GDM1 (cell line): ENCODE measurements around the gene RMC1.
"Not testable (repeated sequence)": the region's sequence is repeated elsewhere in the genome, so short reads cannot be mapped to it uniquely, and the experiment has no call there.

Experiments used
- DNase-seq: peaks from one replicate; lab custom pipeline; 2025; lab: John Stamatoyannopoulos, UW

Gene RMC1

DNA sequence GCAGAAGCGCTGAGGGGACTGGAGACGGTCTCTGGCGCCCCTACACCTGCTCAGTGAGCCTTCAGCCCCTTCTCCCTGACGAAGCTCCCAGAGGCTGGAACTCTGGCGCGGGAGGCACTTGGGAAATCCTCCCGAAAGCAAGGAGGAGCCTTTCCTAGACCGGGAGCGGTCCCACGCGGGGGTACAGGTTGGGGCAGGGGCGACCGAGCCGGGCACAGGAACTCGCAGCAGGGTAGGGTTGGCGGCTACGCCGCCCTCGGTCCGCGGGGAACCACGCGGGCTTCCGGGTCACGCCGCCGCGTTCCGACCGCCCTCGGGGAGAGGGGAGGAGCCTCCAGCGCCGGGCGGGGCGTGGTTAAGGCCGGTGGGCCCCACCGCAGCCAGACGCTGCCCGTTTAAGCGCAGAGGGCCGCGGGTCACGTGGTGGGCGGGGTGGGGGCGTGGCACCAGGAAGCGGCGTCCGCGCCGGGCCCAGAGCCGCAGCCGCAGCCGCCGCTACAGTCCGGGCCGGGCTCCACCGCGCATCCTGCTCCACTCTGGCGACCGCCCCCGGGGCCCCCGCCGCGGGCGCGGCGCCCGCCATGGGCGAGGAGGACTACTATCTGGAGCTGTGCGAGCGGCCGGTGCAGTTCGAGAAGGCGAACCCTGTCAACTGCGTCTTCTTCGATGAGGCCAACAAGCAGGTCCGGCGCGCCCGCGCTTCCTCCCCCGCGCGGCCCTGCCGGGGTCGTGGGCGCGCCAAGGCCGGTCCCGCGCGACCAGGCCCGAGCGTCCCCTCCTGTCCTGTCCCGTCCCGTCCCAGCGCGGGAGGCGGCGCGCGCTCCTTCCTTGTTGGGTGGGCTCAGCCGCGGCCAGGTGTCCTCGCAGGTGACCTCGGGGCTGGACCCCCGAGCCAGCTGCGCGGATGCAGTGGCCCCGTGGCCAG is at the start of gene RMC1:
Gene RMC1, plus strand, starts transcription at position 474 of the 925 bp plus-strand sequence. Its CDS starts 108 bp downstream, at position 582.
- DNase-seq: peak; percentile 93

DNA sequence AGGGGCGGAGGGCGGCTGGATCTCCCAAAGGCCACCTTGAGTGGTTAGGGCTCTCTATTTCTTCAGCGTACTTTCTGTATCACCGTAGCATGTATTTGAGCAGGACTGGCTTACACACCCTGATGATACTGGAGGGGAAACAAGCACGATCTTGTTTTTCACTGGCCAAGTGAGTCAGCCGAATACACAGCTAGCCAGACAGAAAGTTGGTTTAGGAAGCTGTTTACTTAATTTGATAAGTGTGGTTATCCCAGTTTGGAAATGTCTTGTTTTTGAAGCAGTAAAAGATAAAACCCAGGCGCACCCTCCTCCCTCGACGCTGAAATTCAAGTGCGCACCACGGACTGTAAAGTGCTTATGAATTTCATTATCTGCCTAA is 49.6 kb upstream of the RMC1 start:
- no peak for DNase-seq

DNA sequence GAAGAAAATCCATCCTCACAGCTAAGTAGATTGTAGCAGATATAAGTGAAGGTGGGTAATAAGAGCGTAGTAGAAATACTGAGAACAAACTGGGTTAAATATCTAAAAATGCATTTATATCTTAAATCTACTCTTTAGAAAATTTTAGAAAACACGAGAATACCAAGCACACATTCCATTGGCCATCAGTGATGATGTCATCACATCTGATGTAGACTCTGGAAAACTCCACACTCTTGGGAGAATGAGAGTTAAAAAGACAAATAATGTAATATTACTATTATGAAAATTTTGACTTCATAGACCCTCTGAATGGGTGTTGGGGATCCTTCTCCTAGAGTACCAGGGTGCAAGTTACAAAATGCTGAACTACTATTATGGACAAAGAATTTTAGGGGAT is 46.5 kb upstream of the RMC1 start:
- DNase-seq: no peak

DNA sequence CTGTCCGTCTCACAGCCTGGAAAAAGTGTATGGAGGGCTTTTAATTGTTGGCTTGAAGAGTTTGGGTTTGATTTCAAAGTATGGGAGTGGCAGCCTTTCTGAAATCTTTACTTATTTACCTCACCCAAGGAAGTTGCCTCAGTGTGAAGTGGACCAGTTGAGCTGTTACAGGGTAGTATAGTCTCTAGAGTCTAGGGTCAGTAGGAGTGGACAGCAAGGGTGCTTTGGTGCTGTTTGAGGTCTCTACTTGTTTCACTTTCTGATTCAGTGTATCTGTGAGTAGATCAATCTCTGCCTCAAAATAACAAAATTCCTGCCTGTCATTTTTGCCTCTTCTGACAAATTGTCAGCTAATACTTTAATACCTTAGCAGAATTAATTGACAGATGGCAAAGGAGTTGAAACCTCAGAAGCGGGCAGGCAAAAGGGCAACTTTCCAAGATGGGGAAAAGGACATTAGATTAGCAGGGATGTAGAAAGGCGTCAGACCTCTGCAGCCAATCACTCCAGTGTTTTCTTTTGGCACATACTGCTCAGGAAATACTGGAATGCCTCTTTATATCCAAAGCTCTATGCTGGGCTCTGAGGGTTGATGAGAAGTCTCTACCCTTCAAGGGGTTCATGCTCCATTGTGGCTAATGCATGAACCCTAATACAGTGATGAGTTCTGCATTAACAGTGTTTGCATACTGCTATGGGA is 44.3 kb upstream of the RMC1 start:
- no peak for DNase-seq

DNA sequence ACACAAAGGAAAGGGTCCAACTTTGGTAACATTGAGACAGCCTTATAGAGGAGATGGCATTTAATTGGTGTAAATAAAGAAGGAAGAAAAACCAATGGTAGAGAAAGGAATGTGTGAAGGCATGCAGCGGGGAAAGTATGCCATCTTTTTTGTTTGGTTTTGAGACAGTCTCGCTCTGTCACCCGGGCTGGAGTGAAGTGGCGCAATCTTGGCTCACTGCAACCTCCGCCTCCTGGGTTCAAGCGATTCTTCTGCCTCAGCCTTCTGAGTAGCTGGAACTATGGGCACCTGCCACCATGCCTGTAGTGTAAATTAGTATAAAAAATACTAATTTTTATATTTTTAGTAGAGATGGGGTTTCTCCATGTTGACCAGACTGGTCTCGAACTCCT is 43.8 kb upstream of the RMC1 start:
- no peak for DNase-seq

DNA sequence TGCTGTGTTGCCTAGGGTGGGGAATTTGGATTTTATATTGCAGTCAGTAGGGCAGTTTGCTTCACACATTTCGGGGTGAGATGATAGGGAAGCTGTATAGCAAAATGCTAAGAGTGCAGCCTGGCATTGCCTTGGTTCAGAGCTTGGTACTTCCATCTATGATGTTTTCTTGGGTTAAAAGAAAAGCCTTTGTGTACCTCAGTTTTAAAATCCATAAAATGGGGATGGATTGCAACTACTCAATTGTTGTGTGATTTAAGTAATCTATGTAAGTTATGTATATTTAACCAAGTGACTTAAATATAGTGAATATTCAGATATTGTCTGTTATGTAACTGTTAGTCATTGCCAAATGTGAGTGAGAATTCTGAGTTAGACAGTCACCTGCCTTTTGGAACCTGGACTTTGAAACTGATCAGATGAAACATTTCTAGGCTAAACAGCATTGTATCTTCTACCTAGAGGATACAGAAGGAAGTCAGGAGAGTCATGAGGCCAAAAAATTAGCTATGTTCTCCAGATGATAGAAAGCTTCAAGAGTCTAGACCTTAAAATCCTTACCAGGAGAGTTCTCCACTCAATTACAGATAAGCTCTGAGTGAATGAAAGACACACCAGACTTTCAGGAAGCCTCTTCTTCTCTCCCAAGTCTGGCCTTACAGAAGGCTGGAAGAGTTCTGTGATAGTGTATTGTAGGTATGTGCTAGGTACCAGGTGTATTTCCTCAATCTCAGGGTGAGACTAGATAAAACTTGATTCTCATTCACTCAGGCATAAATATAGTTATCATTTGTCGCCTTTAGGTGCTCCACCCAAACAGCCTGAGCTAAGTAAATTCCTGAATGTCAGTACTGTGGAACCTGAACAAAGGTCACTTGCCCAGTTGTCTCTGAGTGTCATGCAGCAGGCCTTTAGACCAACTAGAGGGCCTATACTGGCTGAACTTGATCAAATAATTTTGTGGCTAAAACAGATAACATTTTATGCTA is 42.7 kb upstream of the RMC1 start:
- no peak for DNase-seq

DNA sequence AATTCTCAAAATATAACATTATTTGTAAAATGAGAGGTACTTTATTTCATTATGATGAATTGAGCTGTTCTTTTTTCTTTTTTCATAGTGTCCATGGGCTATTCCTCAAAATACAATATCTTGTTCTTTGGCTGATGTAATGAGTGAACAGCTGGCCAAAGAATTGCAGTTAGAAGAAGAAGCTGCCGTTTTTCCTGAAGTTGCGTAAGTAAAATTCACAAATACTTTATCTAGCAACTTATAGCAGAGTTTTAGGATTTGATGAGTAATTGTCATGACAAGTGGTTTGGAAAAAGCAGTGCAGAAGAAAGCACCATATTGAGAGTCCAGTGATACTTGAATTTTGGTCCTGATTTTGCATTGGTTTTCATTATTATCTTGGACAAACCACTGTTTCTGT is 40.4 kb upstream of the RMC1 start:
- DNase-seq: no peak

DNA sequence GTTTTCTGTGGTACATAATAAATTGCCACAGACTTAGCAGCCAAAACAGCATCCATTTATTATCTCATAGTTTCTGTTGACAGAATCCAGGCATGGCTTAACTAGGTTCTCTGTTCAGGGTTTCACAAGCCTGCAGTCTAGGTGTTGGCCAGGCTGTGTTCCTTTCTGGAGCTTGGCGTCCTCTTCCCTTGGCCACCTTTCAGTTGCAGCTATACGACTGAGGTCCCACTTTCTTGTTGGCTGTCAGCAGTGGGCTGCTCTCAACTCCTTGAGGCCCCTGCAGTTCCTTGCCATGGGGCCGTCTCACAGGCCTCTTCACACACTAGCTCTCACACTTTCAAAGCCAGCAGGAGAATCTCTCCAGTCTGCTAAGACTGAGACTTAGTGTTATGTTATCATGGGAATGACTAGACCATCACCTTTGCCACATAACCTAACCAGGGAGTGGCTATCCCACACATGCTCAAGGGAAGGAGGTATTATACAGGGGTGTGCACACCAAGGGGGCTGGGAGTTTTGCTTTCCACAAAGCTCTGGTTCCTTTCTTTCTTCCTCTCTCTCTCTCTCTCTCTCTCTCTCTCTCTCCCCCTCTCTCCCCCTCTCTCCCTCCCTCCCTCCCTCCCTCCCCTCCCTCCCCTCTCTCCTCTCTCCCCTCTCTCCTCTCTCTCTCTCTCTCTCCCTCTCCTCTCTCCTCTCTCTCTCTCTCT is 34.4 kb upstream of the RMC1 start:
- DNase-seq: no peak

DNA sequence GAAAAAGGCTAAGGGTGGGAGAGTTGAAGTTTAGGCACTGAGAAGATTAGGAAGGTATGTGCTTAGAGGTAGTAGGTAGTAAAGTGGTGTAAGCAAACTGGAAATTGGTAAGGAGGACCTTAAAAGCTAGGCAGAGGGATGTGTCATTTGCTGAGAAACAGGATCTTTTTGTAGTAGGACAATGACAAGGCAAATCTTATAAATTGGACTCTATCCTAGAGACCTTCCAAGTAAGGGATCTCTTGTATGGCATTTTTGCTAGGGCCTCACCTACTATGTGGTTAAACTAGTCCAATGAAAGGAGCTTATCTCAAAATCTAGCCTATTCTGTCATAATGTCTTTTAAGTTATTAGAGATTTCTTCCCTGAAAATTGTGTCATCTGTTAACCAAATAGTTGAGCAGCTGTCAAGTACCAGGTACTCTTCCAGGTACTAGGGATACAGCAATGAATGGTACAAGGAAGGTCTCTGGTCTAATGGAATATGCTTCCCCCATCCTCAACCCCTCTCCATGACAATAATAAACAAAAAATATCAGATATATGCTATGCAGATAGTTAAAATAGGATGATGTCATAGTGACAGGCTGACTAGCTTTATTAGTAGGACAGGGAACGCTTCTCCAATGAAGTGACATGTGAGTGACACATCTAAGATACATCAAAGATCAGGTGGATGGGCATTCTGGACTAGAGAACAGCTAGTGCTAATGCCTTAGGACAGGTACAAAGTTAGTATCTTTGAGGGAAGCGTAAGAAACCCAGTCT is 32.5 kb upstream of the RMC1 start:
- DNase-seq: no peak

DNA sequence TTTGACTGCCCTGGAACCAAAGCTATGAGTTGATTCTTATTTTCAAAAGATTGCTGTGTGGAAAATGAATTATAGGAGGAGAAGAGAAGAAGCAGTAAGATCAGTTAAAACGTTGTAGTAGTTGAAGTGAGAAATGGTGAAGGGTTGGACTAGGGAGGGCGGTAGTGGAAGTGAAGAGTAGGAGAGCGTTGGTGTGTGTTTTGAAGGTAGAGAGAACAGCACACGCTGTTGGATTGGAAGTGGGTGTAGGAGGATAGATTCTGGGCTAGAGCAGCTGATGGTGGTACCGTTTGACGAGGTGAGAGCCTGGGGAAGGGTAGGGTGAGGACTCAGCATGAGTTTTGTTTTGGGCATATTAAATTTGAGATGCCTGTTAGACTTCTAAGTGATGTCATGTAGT is 31.8 kb upstream of the RMC1 start:
- no peak for DNase-seq

DNA sequence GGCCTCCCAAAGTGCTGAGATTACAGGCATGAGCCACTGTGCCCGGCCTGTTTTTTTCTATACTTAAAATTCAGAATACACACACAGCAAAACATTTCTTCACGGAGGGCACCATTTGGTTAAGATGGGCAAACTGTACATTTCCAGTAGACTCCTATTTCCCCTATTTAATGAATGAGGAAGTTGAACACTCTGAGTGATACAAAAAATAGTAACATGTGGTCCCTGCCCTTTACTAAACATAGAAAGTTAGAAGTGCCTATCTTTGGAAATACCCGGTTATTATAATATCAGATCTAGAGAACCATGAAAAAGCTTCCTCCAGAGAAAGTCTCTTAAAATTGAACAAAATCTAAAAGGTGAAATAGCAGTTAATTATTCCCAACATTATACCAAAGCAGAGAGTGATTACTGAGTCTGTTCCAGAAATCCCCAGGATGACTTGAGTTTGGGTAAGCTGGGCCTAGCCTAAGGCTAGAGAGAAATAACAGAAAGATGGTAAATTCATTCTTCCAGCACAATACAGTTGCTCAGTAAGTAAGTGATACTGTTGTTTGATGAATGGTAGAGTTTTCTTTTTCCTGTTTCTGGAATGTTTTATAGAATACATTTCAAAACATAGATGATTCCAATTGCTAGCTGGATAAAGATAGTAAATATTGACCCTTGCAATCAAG is 23.3 kb upstream of the RMC1 start:
- peak; percentile 15 for DNase-seq

DNA sequence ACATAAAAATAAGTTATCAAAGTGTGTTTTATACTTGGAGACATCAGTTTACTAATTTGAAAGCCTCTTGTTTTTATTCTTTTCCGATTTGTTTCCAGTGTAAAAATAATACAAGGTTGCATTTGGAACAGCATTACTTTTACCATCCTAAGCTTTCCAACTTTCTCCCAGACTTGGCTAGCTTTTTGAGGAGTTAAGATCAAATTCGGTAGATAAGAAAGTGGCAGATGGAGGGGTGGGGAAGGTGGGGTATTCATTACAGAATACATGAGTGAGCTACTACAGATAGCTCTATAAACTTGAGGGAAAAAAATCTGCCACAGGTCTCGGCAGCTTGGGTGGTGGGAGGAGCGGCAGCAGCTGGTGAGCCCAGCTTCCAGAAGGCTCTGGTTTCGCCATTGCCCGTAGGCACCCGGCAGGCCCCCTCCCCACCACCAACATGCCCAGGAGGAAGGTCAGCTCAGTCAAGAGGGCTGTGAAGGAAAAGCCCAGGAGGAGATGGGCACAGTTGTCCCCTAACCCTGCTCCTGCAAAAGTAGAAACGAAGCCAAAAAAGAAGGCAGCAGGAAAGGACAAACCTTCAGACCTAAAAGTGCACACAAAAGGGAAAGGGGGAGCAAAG is 18.6 kb upstream of the RMC1 start:
- DNase-seq: no peak

DNA sequence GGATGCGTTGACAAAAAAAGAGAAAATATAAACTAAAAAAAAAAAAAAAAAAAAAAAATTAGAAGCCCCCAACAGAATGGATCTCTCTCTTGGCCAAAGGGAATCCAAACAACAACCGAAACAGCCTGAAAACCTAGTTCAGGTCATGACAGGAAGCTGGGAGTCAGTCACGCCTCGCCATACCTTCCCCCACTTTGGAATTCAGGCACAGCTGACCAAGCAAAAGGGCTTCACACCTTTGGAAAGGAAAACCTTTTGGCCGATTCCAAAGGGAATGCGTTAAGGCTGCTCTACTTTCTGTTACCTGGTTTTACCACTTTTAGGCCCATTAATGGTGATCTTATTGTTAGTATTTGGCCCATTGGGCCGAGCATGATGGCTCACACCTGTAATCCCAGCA is 17.9 kb upstream of the RMC1 start:
- no peak for DNase-seq

DNA sequence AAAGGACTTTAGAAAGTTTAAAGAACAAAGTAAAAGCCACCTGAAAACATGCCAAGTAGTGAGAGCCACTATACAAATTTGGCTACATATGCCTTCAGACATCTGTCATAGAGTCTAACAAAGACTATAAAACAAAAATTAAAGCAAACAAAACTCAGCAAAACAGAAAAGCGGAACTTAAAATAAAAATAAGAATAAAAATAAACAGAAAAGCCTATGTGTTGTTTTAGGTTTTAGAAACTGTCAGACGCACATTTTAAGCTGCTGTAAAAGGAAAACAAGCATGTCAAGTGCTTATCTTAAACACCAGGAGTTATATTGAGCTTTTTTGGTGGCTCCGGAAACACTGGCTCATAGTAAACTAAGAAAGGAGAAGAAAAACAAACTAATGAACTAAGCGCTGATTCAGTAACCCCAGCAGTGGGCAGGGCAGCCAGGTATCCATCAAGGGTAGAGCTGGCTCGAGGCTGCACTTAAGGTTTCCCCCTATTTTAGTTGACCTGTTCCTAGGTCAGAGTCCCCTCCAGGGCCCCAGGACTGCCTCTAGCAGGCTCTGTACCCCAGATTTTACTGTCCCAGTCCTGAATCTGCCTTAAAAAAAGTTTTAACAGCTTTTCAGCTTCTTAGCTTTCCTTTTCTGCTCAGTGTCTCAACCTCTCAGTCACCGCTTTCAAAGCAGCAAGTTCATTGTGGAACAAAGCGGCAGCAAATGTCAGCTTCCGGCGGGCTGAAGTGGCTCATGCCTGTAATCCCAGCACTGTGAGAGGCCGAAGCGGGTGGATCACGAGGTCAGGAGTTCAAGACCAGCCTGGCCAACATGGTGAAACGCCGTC is 15.4 kb upstream of the RMC1 start:
- DNase-seq: peak; percentile 14

DNA sequence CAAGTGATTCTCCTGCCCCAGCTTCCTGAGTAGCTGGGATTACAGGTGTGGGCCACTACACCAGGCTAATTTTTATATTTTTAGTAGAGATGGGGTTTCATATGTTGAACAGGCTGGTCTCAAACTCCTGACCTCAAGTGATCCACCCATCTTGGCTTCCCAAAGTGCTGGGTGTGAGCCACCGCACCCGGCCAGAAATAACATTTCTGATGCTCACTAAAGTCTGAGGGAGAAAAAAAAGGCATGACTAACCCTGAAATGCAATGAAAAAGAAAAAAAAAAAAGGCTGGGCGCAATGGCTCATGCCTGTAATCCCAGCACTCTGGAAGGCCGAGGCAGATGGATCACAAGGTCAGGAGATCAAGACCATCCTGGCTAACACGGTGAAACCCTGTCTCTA is 13.7 kb upstream of the RMC1 start:
- DNase-seq: not testable (repeated sequence)

DNA sequence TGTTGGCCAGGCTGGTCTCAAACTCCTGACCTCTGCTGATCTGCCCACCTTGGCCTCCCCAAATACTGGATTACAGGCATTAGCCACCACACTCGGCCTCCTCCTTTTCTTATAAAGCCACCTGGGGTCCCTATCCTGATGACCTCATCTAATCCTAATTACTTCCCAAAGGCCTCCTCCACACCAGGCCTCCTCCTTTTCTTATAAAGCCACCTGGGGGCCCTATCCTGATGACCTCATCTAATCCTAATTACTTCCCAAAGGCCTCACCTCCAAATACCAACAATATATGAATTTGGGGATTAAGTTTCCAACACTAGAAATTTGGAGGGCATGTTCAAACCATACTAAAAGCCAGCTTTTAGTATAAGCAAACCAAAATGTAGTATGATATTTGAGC is 9.7 kb upstream of the RMC1 start:
- DNase-seq: no peak

DNA sequence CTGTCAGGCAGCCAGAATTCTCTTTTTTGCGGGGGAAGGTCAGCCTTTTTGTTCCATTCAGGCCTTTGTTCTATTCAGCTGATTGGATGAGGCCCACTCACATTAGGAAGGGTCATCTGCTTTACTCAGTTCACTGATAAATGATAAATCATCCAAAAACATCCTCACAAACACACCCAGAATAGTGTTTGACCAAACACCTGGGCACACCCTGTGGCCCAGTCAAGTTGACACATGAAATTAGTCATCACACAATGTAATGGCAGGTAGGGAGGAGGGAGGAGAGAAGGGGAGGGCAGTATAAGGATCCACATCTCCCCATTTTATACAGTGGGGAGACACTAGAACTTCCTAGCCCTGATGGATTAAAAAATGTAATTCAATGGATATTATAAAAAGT is 8.3 kb upstream of the RMC1 start:
- DNase-seq: no peak

DNA sequence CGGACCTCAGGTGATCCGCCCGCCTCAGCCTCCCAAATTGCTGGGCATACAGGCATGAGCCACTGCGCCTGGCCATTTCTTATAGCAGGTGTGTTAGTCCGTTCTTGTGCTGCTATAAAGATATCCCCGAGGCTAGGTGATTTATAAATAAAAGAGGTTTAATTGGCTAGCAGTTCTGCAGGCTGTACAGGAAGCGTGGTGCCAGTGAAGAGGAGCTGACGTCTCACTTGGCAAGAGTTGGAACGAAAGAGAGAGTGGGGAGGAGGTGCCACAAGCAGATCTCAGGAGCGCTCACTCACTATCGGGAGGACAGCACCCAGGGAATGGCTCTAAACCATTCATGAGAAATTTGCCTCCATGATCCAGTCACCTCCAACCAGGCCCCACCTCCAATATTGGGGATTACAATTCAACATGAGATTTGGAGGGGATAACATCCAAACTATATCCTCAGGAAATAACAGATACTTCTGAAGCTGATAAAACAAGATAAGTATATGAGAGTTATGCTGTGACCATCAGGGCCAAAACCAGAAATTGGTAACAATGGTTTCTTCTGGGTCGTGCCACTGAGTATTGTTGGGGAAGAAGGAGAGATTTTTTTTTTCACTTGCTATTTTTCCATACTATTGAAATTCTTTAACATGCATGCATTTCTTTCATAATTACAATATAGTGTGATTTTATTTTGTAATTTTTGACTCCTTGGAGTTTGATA is 7.4 kb upstream of the RMC1 start:
- DNase-seq: no peak
